HEK293T (cell line): ENCODE measurements around the gene SYCE1.

Source experiments
- ARNT ChIP-seq: fragments of 450-650 bp; IDR thresholded peaks from 2 replicates; pipeline ENCODE4 v1.6.1; 2017; ENCODE audit warnings: mild to moderate bottlenecking
- BHLHE40 ChIP-seq: fragments of 450-650 bp; IDR thresholded peaks from 2 replicates; pipeline ENCODE4 v1.6.1; 2016; ENCODE audit warnings: mild to moderate bottlenecking, moderate library complexity, borderline replicate concordance
- CTBP1 ChIP-seq: fragments of 450-650 bp; IDR thresholded peaks from 2 replicates; pipeline ENCODE4 v1.6.1; 2016; ENCODE audit warnings: borderline replicate concordance
- ELF4 ChIP-seq: fragments of 450-650 bp; IDR thresholded peaks from 2 replicates; pipeline ENCODE4 v1.6.1; 2017; ENCODE audit warnings: antibody characterized with exemption
- FOXA1 ChIP-seq: fragments of 450-650 bp; IDR thresholded peaks from 2 replicates; pipeline ENCODE4 v1.6.1; 2016; ENCODE audit warnings: mild to moderate bottlenecking
- FOXK2 ChIP-seq: fragments of 450-650 bp; IDR thresholded peaks from 2 replicates; pipeline ENCODE4 v1.6.1; 2016; ENCODE audit warnings: mild to moderate bottlenecking
- FOXM1 ChIP-seq: fragments of 450-650 bp; IDR thresholded peaks from 2 replicates; pipeline ENCODE4 v1.6.1; 2017; ENCODE audit warnings: mild to moderate bottlenecking, borderline replicate concordance
- LEF1 ChIP-seq: fragments of 450-650 bp; IDR thresholded peaks from 2 replicates; pipeline ENCODE4 v1.6.1; 2017; ENCODE audit warnings: mild to moderate bottlenecking, borderline replicate concordance
- NFRKB ChIP-seq: fragments of 450-650 bp; IDR thresholded peaks from 2 replicates; pipeline ENCODE4 v1.6.1; 2016; ENCODE audit warnings: mild to moderate bottlenecking, moderate library complexity
- SP1 ChIP-seq: fragments of 450-650 bp; IDR thresholded peaks from 2 replicates; pipeline ENCODE4 v1.6.1; 2017
- TARDBP ChIP-seq: fragments of 450-650 bp; IDR thresholded peaks from 2 replicates; pipeline ENCODE4 v1.6.1; 2016
- ZNF384 ChIP-seq: fragments of 450-650 bp; IDR thresholded peaks from 2 replicates; pipeline ENCODE4 v1.6.1; 2016
- TF ChIP-seq, protein P1 (sequence below): fragments of 450-650 bp; IDR thresholded peaks from 2 replicates; pipeline ENCODE4 v1.6.1; 2016

DNA sequence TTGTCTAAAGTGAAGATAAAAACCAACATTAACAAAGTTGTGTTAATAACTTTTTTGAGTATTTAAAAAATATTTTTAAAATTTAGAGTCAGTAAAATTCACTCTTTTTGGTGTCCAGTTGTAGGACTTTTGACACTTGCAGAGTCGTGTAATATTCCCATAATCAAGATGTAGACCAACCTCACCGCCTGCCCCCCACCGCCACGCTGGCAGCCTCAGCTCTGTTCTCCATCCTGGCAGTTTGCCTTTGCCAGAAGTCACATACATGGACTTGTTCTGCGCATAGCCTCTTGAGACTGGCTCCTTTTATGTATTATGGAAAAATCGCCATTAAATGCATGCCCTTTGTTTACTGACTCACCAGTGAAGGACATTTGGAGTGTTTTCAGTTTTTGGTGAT is 27.3 kb upstream of the SYCE1 start:
- TF ChIP-seq ZNF384 (no peak), ARNT (no peak), BHLHE40 (no peak), SP1 (no peak), FOXK2 (no peak), FOXA1 (no peak), LEF1 (no peak), TARDBP (no peak), ELF4 (no peak), CTBP1 (no peak), NFRKB (no peak), FOXM1 (no peak)
- TF ChIP-seq, protein P1, sequence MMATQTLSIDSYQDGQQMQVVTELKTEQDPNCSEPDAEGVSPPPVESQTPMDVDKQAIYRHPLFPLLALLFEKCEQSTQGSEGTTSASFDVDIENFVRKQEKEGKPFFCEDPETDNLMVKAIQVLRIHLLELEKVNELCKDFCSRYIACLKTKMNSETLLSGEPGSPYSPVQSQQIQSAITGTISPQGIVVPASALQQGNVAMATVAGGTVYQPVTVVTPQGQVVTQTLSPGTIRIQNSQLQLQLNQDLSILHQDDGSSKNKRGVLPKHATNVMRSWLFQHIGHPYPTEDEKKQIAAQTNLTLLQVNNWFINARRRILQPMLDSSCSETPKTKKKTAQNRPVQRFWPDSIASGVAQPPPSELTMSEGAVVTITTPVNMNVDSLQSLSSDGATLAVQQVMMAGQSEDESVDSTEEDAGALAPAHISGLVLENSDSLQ, result no peak
